ENCODE measurements around the gene ISCU.

DNA sequence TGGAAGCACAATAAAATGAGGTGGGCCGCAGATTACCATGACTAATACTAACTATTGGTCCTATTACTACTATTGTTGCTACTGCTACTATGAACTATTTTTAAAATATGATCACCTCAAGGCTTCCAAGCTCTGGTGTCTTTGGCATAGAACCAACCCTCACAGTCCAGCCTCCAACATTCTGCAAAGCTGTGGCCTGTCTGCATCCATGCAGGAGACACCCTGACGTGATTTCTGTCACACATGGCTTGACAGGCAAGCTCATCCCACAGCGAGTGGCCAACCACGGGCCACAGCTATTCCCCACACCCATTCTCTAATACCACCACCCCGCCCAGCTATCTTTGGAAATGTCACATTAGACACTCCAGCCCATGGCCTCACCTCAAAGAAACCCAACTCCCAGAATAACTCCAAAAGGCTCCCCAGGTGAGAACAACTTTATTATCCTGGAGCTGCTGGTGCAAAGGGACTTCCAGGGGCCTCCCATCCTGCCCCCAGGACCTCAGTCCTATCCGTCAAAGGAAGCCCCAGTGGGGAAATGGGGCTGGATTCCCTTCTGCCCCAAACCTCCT is 14.4 kb downstream of the ISCU start:
- TF ChIP-seq, protein P1, sequence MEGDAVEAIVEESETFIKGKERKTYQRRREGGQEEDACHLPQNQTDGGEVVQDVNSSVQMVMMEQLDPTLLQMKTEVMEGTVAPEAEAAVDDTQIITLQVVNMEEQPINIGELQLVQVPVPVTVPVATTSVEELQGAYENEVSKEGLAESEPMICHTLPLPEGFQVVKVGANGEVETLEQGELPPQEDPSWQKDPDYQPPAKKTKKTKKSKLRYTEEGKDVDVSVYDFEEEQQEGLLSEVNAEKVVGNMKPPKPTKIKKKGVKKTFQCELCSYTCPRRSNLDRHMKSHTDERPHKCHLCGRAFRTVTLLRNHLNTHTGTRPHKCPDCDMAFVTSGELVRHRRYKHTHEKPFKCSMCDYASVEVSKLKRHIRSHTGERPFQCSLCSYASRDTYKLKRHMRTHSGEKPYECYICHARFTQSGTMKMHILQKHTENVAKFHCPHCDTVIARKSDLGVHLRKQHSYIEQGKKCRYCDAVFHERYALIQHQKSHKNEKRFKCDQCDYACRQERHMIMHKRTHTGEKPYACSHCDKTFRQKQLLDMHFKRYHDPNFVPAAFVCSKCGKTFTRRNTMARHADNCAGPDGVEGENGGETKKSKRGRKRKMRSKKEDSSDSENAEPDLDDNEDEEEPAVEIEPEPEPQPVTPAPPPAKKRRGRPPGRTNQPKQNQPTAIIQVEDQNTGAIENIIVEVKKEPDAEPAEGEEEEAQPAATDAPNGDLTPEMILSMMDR (IDR thresholded peaks at IDR 0.05; ENCODE audit: low read depth, low read length) = no peak
- TF ChIP-seq EZH2phosphoT487 (IDR thresholded peaks at IDR 0.05; ENCODE audit: low read depth) = no peak

Measured in OCI-LY3 (cell line).